ENCODE results near the gene SFMBT2. TPM values are rescaled to one million over a fixed set of nuclear protein-coding genes. Genes with fewer than 3 reads are reported as not detected.
"Not testable (repeated sequence)": the region's sequence is repeated elsewhere in the genome, so short reads cannot be mapped to it uniquely, and the experiment has no call there.

SFMBT2 gene
- total and polyA plus RNA-seq, 2 of the 13 experiments (the other 11 are each of a cell fraction or from before 2014, with no cell fraction given): 0.01 to 0.02 TPM

DNA sequence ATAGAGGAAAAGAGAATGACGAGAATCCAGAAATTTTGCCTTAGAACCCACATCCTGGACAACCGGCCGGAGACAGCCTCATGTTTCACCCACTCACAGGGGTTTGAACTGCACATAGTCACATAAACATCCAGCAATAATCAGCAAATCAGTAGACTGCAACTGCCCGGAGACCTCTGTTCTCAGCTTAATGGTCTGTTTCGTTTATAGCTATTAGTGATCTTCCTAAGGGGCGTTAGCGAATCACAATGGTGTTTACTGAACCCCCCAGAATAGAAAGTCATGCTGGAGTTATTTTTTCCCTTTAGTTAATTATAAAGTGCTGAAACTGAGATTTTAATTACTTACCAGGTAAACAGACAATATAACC lies 98.4 kb downstream of the SFMBT2 start:
- Histone ChIP-seq H3K36me3 (replicated peaks in 1 of 2; ENCODE audit: control insufficient read depth in 1 of 2, insufficient read depth in 2 of 2, low read length in 2 of 2) (no peaks in the 10 kb centered on the region), H3K4me1 (ENCODE audit: insufficient read depth, low read length) (no peaks in the 10 kb centered on the region), H3K27me3 (ENCODE audit: control insufficient read depth in 1 of 2, insufficient read depth in 2 of 2, low read length in 2 of 2) (peaks cover 2 to 4% of the 10 kb centered on the region in 2 experiments; a peak in 2 of 5 replicates), H3K27ac (ENCODE audit: extremely low read length, insufficient read depth, low read length) (no peak overlapping the region), H4K20me1 (ENCODE audit: insufficient read depth, low read length) (no peaks in the 10 kb centered on the region), H3K4me3 (replicated peaks in 1 of 3; ENCODE audit: insufficient read depth in 1 of 3, low read depth in 2 of 3, low read length in 3 of 3) (no peak overlapping the region), H2AFZ (ENCODE audit: low read length) (no peak overlapping the region), H3K9ac (ENCODE audit: insufficient read depth, low read depth, low read length) (no peak overlapping the region), H3K4me2 (ENCODE audit: low read depth, low read length) (no peak overlapping the region), H3K9me3 (ENCODE audit: low read length) (no peaks in the 10 kb centered on the region), H3K79me2 (ENCODE audit: insufficient read depth, low read length) (no peaks in the 10 kb centered on the region)
- no peak for TF ChIP-seq MAFF (IDR thresholded peaks at IDR 0.05; ENCODE audit: low read depth, low read length)
- no peak for TF ChIP-seq SMC3 (IDR thresholded peaks at IDR 0.05; ENCODE audit: low read length)
- TF ChIP-seq, protein P1, sequence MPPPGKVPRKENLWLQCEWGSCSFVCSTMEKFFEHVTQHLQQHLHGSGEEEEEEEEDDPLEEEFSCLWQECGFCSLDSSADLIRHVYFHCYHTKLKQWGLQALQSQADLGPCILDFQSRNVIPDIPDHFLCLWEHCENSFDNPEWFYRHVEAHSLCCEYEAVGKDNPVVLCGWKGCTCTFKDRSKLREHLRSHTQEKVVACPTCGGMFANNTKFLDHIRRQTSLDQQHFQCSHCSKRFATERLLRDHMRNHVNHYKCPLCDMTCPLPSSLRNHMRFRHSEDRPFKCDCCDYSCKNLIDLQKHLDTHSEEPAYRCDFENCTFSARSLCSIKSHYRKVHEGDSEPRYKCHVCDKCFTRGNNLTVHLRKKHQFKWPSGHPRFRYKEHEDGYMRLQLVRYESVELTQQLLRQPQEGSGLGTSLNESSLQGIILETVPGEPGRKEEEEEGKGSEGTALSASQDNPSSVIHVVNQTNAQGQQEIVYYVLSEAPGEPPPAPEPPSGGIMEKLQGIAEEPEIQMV (CRISPR knock-in tag; IDR thresholded peaks at IDR 0.05; ENCODE audit: low read depth): no peak
- no peak for TF ChIP-seq MAZ (IDR thresholded peaks at IDR 0.05; ENCODE audit: borderline replicate concordance, low read depth, low read length)
- TF ChIP-seq MAZ (CRISPR knock-in tag; IDR thresholded peaks at IDR 0.05; ENCODE audit: low read depth): no peak
- TF ChIP-seq, protein P2, sequence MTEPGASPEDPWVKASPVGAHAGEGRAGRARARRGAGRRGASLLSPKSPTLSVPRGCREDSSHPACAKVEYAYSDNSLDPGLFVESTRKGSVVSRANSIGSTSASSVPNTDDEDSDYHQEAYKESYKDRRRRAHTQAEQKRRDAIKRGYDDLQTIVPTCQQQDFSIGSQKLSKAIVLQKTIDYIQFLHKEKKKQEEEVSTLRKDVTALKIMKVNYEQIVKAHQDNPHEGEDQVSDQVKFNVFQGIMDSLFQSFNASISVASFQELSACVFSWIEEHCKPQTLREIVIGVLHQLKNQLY (CRISPR knock-in tag; IDR thresholded peaks at IDR 0.05): no peak
- TF ChIP-seq, protein P3, sequence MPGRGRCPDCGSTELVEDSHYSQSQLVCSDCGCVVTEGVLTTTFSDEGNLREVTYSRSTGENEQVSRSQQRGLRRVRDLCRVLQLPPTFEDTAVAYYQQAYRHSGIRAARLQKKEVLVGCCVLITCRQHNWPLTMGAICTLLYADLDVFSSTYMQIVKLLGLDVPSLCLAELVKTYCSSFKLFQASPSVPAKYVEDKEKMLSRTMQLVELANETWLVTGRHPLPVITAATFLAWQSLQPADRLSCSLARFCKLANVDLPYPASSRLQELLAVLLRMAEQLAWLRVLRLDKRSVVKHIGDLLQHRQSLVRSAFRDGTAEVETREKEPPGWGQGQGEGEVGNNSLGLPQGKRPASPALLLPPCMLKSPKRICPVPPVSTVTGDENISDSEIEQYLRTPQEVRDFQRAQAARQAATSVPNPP (CRISPR knock-in tag; IDR thresholded peaks at IDR 0.05): no peak
- TF ChIP-seq ZNF224 (CRISPR knock-in tag; IDR thresholded peaks at IDR 0.05): no peak
- no peak for TF ChIP-seq ZNF589 (CRISPR knock-in tag; conservative IDR thresholded peaks at IDR 0.05)
- ATAC-seq (no peak), FAIRE-seq (no peak), DNase-seq (ENCODE audit: low spot score) (no peak)
- WGBS (ENCODE audit: low lambda C conversion rate): 33% methylated on average over 7 of the region's 7 CpGs
- BruUV-seq (replicated peaks): no TSS peak
- intact Hi-C loops (cut with micrococcal nuclease; ENCODE audit: unreplicated experiment) (no loop called here), in situ Hi-C loops (cut with HindIII; ENCODE audit: extremely low pct_ligation_motif_present, low pct_unique_long_range_greater_than_20kb) (no loop called here)
- ChIA-PET POLR2A (no interaction called here), CTCF (ENCODE audit: low intra/inter-chr PET ratio, low total read pairs) (no interaction called here)

DNA sequence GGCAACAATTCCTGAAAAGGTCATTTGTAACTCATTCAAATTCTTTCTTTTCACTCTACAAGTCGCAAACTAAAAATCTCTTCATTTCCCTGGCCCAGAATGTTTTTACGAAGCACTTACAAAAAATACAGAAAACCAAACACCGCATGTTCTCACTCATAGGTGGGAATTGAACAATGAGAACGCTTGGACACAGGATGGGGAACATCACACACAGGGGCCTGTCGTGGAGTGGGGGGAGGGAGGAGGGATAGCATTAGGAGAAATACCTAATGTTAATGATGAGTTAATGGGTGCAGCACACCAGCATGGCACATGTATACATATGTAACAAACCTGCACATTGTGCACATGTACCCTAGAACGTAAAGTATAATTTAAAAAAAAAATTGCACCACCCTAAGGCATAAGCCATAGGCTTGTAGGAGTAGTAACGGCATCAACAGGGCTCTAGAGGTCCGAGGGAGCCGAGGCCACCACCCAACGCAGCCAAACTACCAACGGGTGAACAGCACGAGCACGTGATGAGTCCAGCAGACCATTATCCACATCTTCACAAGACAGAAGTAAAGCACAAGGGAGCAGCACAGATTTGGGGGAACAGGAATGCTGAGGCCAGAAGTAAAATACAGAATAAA lies 98.9 kb downstream of the SFMBT2 start:
- H3K4me1 ChIP-seq (ENCODE audit: insufficient read depth, low read length); intact Hi-C loops (cut with micrococcal nuclease; ENCODE audit: unreplicated experiment); H4K20me1 ChIP-seq (ENCODE audit: insufficient read depth, low read length); POLR2A ChIA-PET; H3K27ac ChIP-seq (ENCODE audit: extremely low read length, insufficient read depth, low read length); H3K27me3 ChIP-seq (ENCODE audit: control insufficient read depth in 1 of 2, insufficient read depth in 2 of 2, low read length in 2 of 2); H3K4me2 ChIP-seq (ENCODE audit: low read depth, low read length); CTCF ChIA-PET (ENCODE audit: low intra/inter-chr PET ratio, low total read pairs); in situ Hi-C loops (cut with HindIII; ENCODE audit: extremely low pct_ligation_motif_present, low pct_unique_long_range_greater_than_20kb); BruUV-seq (replicated peaks); H3K36me3 ChIP-seq (replicated peaks in 1 of 2; ENCODE audit: control insufficient read depth in 1 of 2, insufficient read depth in 2 of 2, low read length in 2 of 2); ATAC-seq; DNase-seq (ENCODE audit: low spot score); H3K79me2 ChIP-seq (ENCODE audit: insufficient read depth, low read length); FAIRE-seq; H2AFZ ChIP-seq (ENCODE audit: low read length); H3K9me3 ChIP-seq (ENCODE audit: low read length); H3K9ac ChIP-seq (ENCODE audit: insufficient read depth, low read depth, low read length); H3K4me3 ChIP-seq (replicated peaks in 1 of 3; ENCODE audit: insufficient read depth in 1 of 3, low read depth in 2 of 3, low read length in 3 of 3): not testable (repeated sequence)
- 21% methylated on average over 13 of the region's 13 CpGs for WGBS (ENCODE audit: low lambda C conversion rate)

All from HepG2 (cell line).